Liver (tissue), 9 donors: ENCODE data around the gene FHOD1. TPM values are rescaled to one million over a fixed set of nuclear protein-coding genes. Genes with fewer than 3 reads are reported as not detected.

Source experiments
- DNase-seq: peaks from one replicate; pipeline ENCODE4 v3.0.0-alpha.2; 2017; ENCODE audit warnings: low spot score
- H3K27ac ChIP-seq, 2 donors: one replicate each; pipeline ENCODE4 v1.7.0; 2013; ENCODE audit warnings: inconsistent platforms in 2 of 2, low read length in 2 of 2, control low read depth in 1 of 2, low read depth in 1 of 2, mild to moderate bottlenecking in 1 of 2
- H3K27me3 ChIP-seq, 4 donors: one replicate each; pipeline versions ENCODE4 v1.6.1 to v1.7.0; 2013; ENCODE audit warnings: low read length in 3 of 4, inconsistent platforms in 1 of 4, mild to moderate bottlenecking in 1 of 4, moderate library complexity in 1 of 4; ENCODE audit not compliant: control insufficient read depth in 4 of 4, insufficient read depth in 4 of 4
- H3K36me3 ChIP-seq, 4 donors: one replicate each; pipeline versions ENCODE4 v1.6.1 to v1.7.0; 2013; ENCODE audit warnings: low read length in 3 of 4, mild to moderate bottlenecking in 3 of 4, low read depth in 1 of 4, moderate library complexity in 1 of 4; ENCODE audit not compliant: control insufficient read depth in 4 of 4, insufficient read depth in 3 of 4
- H3K4me1 ChIP-seq, 4 donors: one replicate each; pipeline versions ENCODE4 v1.6.1 to v1.7.0; 2013; ENCODE audit warnings: low read length in 3 of 4, mild to moderate bottlenecking in 3 of 4, moderate library complexity in 1 of 4; ENCODE audit not compliant: control insufficient read depth in 4 of 4, insufficient read depth in 4 of 4
- H3K4me3 ChIP-seq, 3 donors: one replicate each; pipeline versions ENCODE4 v1.6.1 to v1.7.0; 2013; ENCODE audit warnings: low read length in 3 of 3, control low read depth in 1 of 3, low read depth in 1 of 3, mild to moderate bottlenecking in 1 of 3
- H3K9ac ChIP-seq, 2 donors: one replicate each; pipeline ENCODE4 v1.7.0; 2013; ENCODE audit warnings: low read length in 2 of 2, mild to moderate bottlenecking in 2 of 2, moderate library complexity in 2 of 2, control low read depth in 1 of 2, low read depth in 1 of 2
- H3K9me3 ChIP-seq, 4 donors: one replicate each; pipeline versions ENCODE4 v1.6.1 to v1.7.0; 2013; ENCODE audit warnings: low read length in 3 of 4; ENCODE audit not compliant: control insufficient read depth in 4 of 4
- ATF3 ChIP-seq: IDR thresholded peaks from 2 replicates; pipeline ENCODE4 v1.6.1; 2016; ENCODE audit warnings: antibody characterized with exemption
- CTCF ChIP-seq: fragments of 150-350 bp; IDR thresholded peaks from 2 replicates; pipeline ENCODE4 v1.5.1; 2017; ENCODE audit warnings: improper control_type of control experiment, low read depth, low read length; ENCODE audit not compliant: missing input control
- EGR1 ChIP-seq, 2 donors: IDR thresholded peaks; 2 replicates each; pipeline ENCODE4 v1.6.1; 2016 to 2018; ENCODE audit warnings: antibody characterized with exemption in 2 of 2, low read depth in 2 of 2
- FOXA1 ChIP-seq: IDR thresholded peaks from 2 replicates; pipeline ENCODE4 v1.6.1; 2016; ENCODE audit warnings: antibody characterized with exemption
- FOXA2 ChIP-seq: IDR thresholded peaks from 2 replicates; pipeline ENCODE4 v1.6.1; 2016; ENCODE audit warnings: antibody characterized with exemption
- HNF4A ChIP-seq, 2 donors: conservative IDR thresholded peaks; 2 replicates each; pipeline ENCODE4 v1.6.1; 2016; ENCODE audit warnings: antibody characterized with exemption in 2 of 2, mild to moderate bottlenecking in 2 of 2
- HNF4G ChIP-seq: IDR thresholded peaks from 2 replicates; pipeline ENCODE4 v1.6.1; 2016; ENCODE audit warnings: antibody characterized with exemption
- JUND ChIP-seq, 2 donors: IDR thresholded peaks; 2 replicates each; pipeline ENCODE4 v1.6.1; 2016; ENCODE audit warnings: antibody characterized with exemption in 2 of 2
- MAX ChIP-seq: IDR thresholded peaks from 2 replicates; pipeline ENCODE4 v1.6.1; 2016; ENCODE audit warnings: antibody characterized with exemption
- NR2F2 ChIP-seq: IDR thresholded peaks from 2 replicates; pipeline ENCODE4 v1.6.1; 2016; ENCODE audit warnings: antibody characterized with exemption
- RAD21 ChIP-seq, 2 donors: IDR thresholded peaks; 2 replicates each; pipeline ENCODE4 v1.6.1; 2016; ENCODE audit warnings: antibody characterized with exemption in 2 of 2, mild to moderate bottlenecking in 2 of 2
- REST ChIP-seq: IDR thresholded peaks from 2 replicates; pipeline ENCODE4 v1.6.1; 2016; ENCODE audit warnings: antibody characterized with exemption, mild to moderate bottlenecking
- RXRA ChIP-seq, 2 donors: IDR thresholded peaks; 2 replicates each; pipeline ENCODE4 v1.6.1; 2017 to 2018; ENCODE audit warnings: antibody characterized with exemption in 2 of 2, mild to moderate bottlenecking in 1 of 2
- SP1 ChIP-seq: IDR thresholded peaks from 2 replicates; pipeline ENCODE4 v1.6.1; 2018; ENCODE audit warnings: antibody characterized with exemption, mild to moderate bottlenecking
- TAF1 ChIP-seq: conservative IDR thresholded peaks from 2 replicates; pipeline ENCODE4 v1.6.1; 2016; ENCODE audit warnings: antibody characterized with exemption, mild to moderate bottlenecking
- YY1 ChIP-seq: IDR thresholded peaks from 2 replicates; pipeline ENCODE4 v1.6.1; 2016; ENCODE audit warnings: antibody characterized with exemption, mild to moderate bottlenecking
- ZBTB33 ChIP-seq: IDR thresholded peaks from 2 replicates; pipeline ENCODE4 v1.6.1; 2016; ENCODE audit warnings: antibody characterized with exemption
- WGBS: extraction: QIAGEN DNeasy Blood & Tissue Kit; methylation state at CpG from one replicate; pipeline ENCODE4 v1.1.7; 2013; 5-methylcytosine and 5-hydroxymethylcytosine counted together
- polyA plus RNA-seq, 2 donors: library from polyadenylated mRNA; stranded (reverse) in 1 of 2; unstranded in 1 of 2; fragments of 200-250 nt in 1 of 2; fragments of >200 nt in 1 of 2; fragmentation: Nextera tagmentation in 1 of 2; extraction: Ambion mirVana in 1 of 2; gene quantifications; one replicate each; pipeline versions ENCODE4 v1.2.1 to v1.2.3, GENCODE V29; 2013 to 2015
- total RNA-seq, 2 donors: library from RNA; depleted of rRNA; stranded (reverse); fragments of >200 nt; gene quantifications; one replicate each; pipeline ENCODE4 v1.2.3, GENCODE V29; 2014
- donor health status: healthy.
- donor health status: healthy.
- donor health status: healthy.
- donor health status: healthy.
- donor health status: healthy.

The FHOD1 gene
- total and polyA plus RNA-seq, 4 donors = 2.2 to 6.4 (median 4.1) TPM

DNA sequence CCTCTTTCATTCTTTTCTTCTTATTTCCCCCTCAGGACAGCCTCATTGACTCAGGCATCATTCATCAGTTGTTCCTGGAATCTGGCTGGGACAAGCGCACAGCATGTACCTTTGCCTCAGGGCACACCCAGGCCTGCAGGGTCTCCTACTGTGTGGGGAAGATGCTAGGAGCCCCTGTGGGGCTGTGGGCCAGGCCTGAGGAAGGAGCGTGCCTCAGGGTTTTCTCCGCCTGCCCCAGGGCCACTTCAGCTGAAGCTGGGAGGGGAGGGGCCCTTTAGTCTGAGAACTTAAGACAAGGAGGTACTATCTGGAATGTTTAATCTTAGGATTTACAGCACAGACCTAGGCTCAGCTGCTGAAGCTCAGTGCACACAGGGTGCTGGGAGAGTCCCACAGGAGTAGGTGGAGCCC is 40.4 kb downstream of the FHOD1 start:
- Histone ChIP-seq H3K4me1 (peaks cover 14 to 24% (median 18%) of the 10 kb centered on the region in 4 donors), H3K27ac (no peak overlapping the region), H3K36me3 (peaks cover 0 to 23% (median 5%) of the 10 kb centered on the region in 4 donors), H3K9me3 (no peaks in the 10 kb centered on the region), H3K4me3 (no peak overlapping the region), H3K9ac (no peak overlapping the region), H3K27me3 (no peaks in the 10 kb centered on the region)
- TF ChIP-seq REST (no peak), MAX (no peak), FOXA2 (no peak), FOXA1 (no peak), ZBTB33 (no peak), NR2F2 (no peak), SP1 (no peak), CTCF (no peak), TAF1 (no peak)
- DNase-seq = no peak
- 97% methylated on average over 3 of the region's 3 CpGs for WGBS

DNA sequence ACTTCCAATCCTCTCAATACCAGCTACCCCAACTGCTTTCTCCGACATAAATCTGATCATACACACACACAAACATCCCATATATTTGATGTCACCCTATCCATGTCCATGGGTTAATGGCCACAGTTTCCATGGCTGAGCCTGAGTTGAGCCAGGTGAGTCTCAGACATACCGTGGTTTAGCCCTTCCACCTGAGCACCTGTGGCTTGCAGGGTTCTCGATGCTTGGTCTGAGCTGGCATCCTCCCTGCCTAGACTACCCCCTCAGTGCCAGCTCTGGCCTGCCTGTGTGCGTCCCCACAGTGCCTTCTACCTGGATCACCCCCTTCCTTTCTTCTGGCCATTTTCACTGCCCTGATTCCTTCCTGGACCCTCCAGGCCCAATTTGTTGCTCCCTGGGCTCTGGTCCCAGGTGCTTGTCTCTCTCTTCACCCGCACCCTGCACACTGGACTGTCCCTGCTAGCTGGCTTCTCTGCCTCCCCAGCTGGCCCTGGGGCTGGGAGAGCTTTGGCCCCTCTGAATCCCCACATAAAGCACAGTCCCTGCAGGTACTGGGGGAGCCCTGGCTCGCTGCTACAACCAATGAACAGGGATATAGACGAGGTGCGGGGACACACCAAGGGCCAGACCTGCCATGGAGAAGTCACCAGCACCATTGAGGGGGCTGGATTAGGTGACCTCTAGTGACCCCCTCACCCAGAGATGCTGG is 41.0 kb downstream of the FHOD1 start:
- Histone ChIP-seq H3K4me3 (no peak overlapping the region), H3K4me1 (peaks cover 13 to 23% (median 17%) of the 10 kb centered on the region in 4 donors), H3K27ac (no peak overlapping the region), H3K9me3 (no peaks in the 10 kb centered on the region), H3K27me3 (no peaks in the 10 kb centered on the region), H3K9ac (no peak overlapping the region), H3K36me3 (peaks cover 2 to 27% (median 7%) of the 10 kb centered on the region in 4 donors)
- 95% methylated on average over 8 of the region's 8 CpGs for WGBS
- no peak for DNase-seq
- no peak for TF ChIP-seq RXRA (IDR thresholded peaks at IDR 0.05)
- TF ChIP-seq SP1 = no peak
- no peak for TF ChIP-seq ATF3
- TF ChIP-seq NR2F2 = no peak
- no peak for TF ChIP-seq MAX
- TF ChIP-seq HNF4G = no peak
- no peak for TF ChIP-seq FOXA2
- TF ChIP-seq YY1 = no peak
- no peak for TF ChIP-seq JUND (IDR thresholded peaks at IDR 0.05)
- no peak for TF ChIP-seq EGR1 (IDR thresholded peaks at IDR 0.05; ENCODE audit: low read depth in 2 of 2)
- TF ChIP-seq REST = no peak
- no peak for TF ChIP-seq HNF4A (conservative IDR thresholded peaks at IDR 0.05)
- no peak for TF ChIP-seq FOXA1
- TF ChIP-seq RAD21 (IDR thresholded peaks at IDR 0.05) = no peak
- TF ChIP-seq ZBTB33 = no peak
- TF ChIP-seq TAF1 = no peak
